ENCODE results near the gene TSTD1. TPM values are rescaled to one million over a fixed set of nuclear protein-coding genes. Genes with fewer than 3 reads are reported as not detected.

The TSTD1 gene
- total RNA-seq, 1 donor from 2014 or later: 49.0 TPM

DNA sequence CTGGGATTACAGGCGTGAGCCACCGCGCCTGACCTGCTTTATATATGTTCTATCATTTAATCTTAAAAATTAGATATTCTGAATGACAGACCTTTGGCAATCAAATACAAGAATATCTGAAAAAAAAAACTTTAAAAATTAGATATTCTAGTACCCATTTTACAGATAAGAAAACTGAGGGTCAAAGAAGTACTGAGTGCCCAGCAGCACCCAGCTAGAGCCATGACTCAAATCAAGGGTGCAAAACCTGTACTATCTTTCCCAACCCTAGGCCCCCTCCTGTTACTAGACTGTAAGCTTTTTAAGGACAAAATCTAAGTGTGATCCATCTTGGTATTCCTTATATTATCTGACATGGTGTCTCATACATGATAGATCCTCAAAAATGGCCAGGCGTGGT, 22.7 kb upstream of the TSTD1 start:
- no peak overlapping the region for H3K4me3 Mint-ChIP-seq (ENCODE audit: low read depth)
- peaks cover 32% of the 10 kb centered on the region for H3K4me1 Mint-ChIP-seq (ENCODE audit: low read depth)

DNA sequence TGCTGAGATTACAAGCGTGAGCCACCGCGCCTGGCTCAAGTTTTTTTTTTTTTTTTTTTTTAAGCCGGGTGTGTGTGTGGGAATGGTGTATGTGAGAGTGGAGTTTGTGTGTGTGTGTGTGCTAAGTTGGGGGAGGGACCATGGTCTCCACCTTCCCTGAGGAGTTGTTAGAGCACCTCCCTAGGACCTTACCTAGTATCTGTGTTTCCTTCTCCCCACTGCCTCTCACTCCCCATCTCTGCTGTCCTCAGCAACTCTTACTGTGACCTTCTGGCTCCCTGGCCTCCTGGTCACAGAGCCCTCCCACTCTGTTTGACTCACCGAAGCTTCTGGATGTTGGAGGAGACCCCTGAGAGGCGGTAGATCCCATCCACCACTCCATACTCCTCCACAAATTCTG, 20.5 kb upstream of the TSTD1 start:
- Mint-ChIP-seq H3K36me3 (ENCODE audit: low read depth) (peaks cover 68% of the 10 kb centered on the region), H3K27me3 (ENCODE audit: low read depth) (no peaks in the 10 kb centered on the region), H3K9me3 (no peaks in the 10 kb centered on the region), H3K27ac (peak overlapping the region; percentile 68), H3K4me1 (ENCODE audit: low read depth) (peaks cover 26% of the 10 kb centered on the region), H3K4me3 (ENCODE audit: low read depth) (no peak overlapping the region)
- intact Hi-C loops (cut with micrococcal nuclease): no loop called here
- no peak for DNase-seq (ENCODE audit: low spot score)

More for the DNA sequence above, 22.7 kb upstream of the TSTD1 start:
- DNase-seq (ENCODE audit: low spot score): no peak
- Mint-ChIP-seq H3K9me3 (no peaks in the 10 kb centered on the region), H3K27ac (no peak overlapping the region), H3K27me3 (ENCODE audit: low read depth) (no peaks in the 10 kb centered on the region), H3K36me3 (ENCODE audit: low read depth) (peaks cover 66% of the 10 kb centered on the region)
- intact Hi-C loops (cut with micrococcal nuclease): no loop called here

DNA sequence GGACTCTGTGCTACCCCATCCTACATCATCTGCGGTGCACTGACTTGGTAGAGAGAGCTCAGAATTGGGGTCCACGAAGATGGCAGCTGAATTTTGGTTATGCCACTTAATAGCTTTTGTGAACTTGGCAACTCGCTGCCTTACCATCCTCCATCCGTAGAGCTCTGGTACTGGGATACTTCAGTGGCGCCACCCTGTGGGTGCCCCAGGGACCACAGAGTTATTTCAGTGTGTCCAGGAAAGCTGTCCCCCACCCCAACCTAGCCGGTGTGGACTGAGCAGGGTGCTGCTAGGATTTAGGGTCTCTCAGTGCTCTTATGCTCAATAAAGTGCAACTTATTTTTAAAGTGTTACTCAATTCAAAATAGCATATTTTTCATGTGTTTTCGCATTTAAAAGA, 16.0 kb upstream of the TSTD1 start:
- Mint-ChIP-seq H3K9me3 (no peaks in the 10 kb centered on the region), H3K36me3 (ENCODE audit: low read depth) (peaks cover 69% of the 10 kb centered on the region), H3K27me3 (ENCODE audit: low read depth) (no peaks in the 10 kb centered on the region), H3K4me3 (ENCODE audit: low read depth) (no peak overlapping the region), H3K4me1 (ENCODE audit: low read depth) (peaks cover 16% of the 10 kb centered on the region), H3K27ac (no peak overlapping the region)
- DNase-seq (ENCODE audit: low spot score): no peak
- intact Hi-C loops (cut with micrococcal nuclease): no loop called here

GRCh38 chr1:161054232-161054631, 15.5 kb upstream of the TSTD1 start:
- intact Hi-C loops (cut with micrococcal nuclease): no loop called here
- Mint-ChIP-seq H3K36me3 (ENCODE audit: low read depth) (peaks cover 69% of the 10 kb centered on the region), H3K27ac (no peak overlapping the region), H3K4me3 (ENCODE audit: low read depth) (no peak overlapping the region), H3K4me1 (ENCODE audit: low read depth) (peaks cover 11% of the 10 kb centered on the region), H3K27me3 (ENCODE audit: low read depth) (no peaks in the 10 kb centered on the region), H3K9me3 (no peaks in the 10 kb centered on the region)
- DNase-seq (ENCODE audit: low spot score): no peak

DNA sequence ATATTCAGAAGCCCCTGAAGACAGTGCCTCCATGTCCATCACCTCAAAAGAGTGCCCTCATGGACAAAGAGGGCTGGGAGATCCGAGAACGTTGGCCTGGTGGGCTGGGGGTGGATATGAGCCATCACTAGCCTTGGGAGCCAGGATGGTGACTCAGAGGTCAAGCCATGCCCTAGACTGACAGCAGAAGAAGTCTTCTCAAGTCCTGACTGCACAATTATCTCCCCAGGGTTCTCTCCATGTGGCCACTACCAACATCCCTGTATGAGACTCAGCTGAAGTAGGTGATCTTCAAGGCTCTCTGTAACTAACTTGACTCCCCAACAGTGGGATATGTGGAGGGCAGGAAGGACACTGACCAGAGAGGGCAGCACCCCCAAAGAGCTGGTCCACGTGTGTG, 14.1 kb upstream of the TSTD1 start:
- Mint-ChIP-seq H3K4me3 (ENCODE audit: low read depth) (no peak overlapping the region), H3K27me3 (ENCODE audit: low read depth) (no peaks in the 10 kb centered on the region), H3K4me1 (ENCODE audit: low read depth) (peaks cover 9% of the 10 kb centered on the region), H3K27ac (no peak overlapping the region), H3K36me3 (ENCODE audit: low read depth) (peaks cover 77% of the 10 kb centered on the region), H3K9me3 (no peaks in the 10 kb centered on the region)
- no peak for DNase-seq (ENCODE audit: low spot score)
- intact Hi-C loops (cut with micrococcal nuclease): no loop called here

DNA sequence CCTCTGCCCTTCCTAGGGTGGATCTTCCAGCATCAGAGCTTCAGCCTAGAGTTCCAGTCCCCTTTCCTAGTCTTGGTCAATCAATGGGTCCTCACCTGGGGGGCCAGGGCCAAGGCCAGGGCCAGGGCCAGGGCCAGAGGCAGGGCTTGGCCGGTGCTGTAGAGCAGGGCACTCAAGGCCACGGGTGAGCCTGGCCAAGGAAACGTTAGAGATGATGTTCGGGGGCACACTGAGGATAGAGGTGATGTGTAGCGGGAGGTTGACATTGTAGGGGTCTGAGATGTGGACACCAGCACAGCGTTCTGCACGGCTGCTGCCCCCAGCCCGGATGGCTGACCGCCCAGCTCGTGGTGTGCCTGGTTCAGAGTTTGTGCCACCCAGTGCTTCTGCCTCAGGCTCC, 12.5 kb upstream of the TSTD1 start:
- peaks cover 76% of the 10 kb centered on the region for H3K36me3 Mint-ChIP-seq (ENCODE audit: low read depth)
- intact Hi-C loops (cut with micrococcal nuclease): no loop called here
- no peaks in the 10 kb centered on the region for H3K27me3 Mint-ChIP-seq (ENCODE audit: low read depth)
- H3K27ac Mint-ChIP-seq: no peak overlapping the region
- peaks cover 21% of the 10 kb centered on the region for H3K4me1 Mint-ChIP-seq (ENCODE audit: low read depth)
- no peak for DNase-seq (ENCODE audit: low spot score)
- H3K9me3 Mint-ChIP-seq: no peaks in the 10 kb centered on the region
- no peak overlapping the region for H3K4me3 Mint-ChIP-seq (ENCODE audit: low read depth)

DNA sequence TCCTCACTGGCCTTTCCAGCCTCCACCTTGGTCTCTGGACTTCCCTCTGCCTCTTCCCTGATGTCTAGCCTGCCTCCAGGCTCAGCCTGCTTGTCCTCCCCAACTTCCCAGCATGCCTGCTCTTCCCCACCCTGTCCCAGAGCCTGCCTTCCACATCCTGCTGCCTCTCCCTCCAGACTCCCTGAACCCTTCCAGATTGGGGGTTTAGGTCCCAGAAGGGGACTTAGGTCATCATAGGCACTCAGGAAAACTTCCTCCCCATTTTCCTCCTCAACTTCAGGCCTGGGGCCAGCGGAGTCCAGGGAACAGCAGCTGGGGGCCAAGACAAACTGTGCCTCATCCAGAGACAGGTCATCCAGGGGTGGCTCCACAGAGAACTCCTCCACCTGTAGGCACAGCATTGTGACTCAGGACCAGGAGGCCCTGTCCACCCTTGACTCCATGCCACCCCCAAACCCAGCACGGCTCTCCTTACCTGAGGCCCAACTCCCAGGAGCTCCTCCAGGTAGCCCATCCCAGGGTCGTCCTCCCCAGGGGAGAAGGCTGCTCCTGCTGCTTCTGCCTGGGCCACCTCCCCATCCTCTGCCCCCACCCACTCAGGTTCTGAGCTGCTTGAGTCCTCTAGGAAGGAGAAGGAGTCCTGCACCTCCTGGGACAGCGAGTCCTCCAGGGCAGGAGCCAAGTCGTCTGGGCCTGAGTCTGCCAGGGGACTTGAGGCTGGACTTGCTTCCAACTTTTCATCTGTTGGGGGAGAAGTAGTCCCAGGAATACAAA, 10.4 kb upstream of the TSTD1 start:
- peaks cover 75% of the 10 kb centered on the region for H3K36me3 Mint-ChIP-seq (ENCODE audit: low read depth)
- H3K9me3 Mint-ChIP-seq: no peaks in the 10 kb centered on the region
- no peak overlapping the region for H3K4me3 Mint-ChIP-seq (ENCODE audit: low read depth)
- no peaks in the 10 kb centered on the region for H3K27me3 Mint-ChIP-seq (ENCODE audit: low read depth)
- H3K4me1 Mint-ChIP-seq (ENCODE audit: low read depth): peaks cover 30% of the 10 kb centered on the region
- no peak for DNase-seq (ENCODE audit: low spot score)
- intact Hi-C loops (cut with micrococcal nuclease): loop anchor here (5.0 kb wide), 1 partner anchor 68 kb away; the partner anchor contains the start of genes NIT1 and PFDN2
- no peak overlapping the region for H3K27ac Mint-ChIP-seq

- intact Hi-C loops (cut with micrococcal nuclease): loop anchor here (5.0 kb wide), 1 partner anchor 70 kb away; the partner anchor contains the start of genes NIT1 and PFDN2
- H3K4me3 Mint-ChIP-seq (ENCODE audit: low read depth): no peak overlapping the region
These were observed 9.0 kb upstream of the TSTD1 start for GRCh38 chr1:161047436-161048420.

GRCh38 chr1:161046605-161047228, 8.0 kb upstream of the TSTD1 start:
- Mint-ChIP-seq H3K36me3 (ENCODE audit: low read depth) (peaks cover 61% of the 10 kb centered on the region), H3K4me1 (ENCODE audit: low read depth) (peaks cover 30% of the 10 kb centered on the region), H3K27ac (peak overlapping the region; percentile 100), H3K4me3 (ENCODE audit: low read depth) (peak overlapping the region; percentile 95), H3K9me3 (no peaks in the 10 kb centered on the region), H3K27me3 (ENCODE audit: low read depth) (no peaks in the 10 kb centered on the region)
- no peak for DNase-seq (ENCODE audit: low spot score)
- intact Hi-C loops (cut with micrococcal nuclease): loop anchor here (1.0 to 5.0 kb wide), 2 partner anchors 71 to 86 kb away; partner anchors contain the start of genes DEDD, NIT1 and PFDN2

More at GRCh38 chr1:161047436-161048420, 9.0 kb upstream of the TSTD1 start:
- Mint-ChIP-seq H3K36me3 (ENCODE audit: low read depth) (peaks cover 64% of the 10 kb centered on the region), H3K27me3 (ENCODE audit: low read depth) (no peaks in the 10 kb centered on the region), H3K4me1 (ENCODE audit: low read depth) (peaks cover 29% of the 10 kb centered on the region), H3K27ac (peak overlapping the region; percentile 100), H3K9me3 (no peaks in the 10 kb centered on the region)
- no peak for DNase-seq (ENCODE audit: low spot score)

DNA sequence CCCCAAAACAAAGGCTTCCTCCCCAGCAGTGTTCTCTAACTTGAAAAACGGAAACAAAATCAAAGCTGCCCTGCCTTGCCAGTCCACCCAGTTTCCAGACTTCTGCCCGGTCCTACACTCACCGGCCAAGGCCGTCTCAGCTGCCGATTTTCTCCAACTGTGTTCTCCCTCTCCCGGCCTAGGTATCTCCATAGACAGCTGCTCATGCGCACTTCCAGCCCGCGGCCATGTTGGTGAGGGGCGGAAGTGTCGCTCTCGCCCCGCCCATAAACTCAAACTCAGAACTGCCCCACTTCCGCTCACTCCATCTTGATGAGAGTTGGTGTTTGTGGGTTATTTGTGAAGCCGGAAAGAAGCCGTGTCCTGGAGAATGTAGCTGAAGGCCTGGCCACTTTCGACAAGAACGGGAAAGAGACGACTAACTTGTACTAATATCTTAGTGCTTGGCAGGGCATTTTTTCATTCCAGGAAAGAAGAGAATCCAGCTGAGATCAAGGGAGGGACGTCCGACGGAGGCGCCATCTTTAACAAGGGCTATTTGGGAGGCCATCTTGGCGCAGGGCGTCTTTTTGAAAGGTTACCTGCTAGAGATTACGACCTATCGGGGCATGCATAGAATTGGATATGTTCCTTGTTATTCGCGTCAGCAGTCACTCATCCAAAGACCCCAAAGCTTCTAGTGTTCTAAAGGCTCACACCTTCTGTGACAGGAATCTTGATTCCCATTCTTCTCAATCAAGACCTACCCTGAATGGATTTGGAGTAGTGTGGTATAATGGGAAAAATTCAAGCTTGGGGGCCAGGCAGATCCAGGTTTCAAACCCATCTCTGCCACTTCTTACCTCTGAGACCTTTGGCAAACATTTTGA, 7.2 kb upstream of the TSTD1 start, which contains the start of gene USF1:
Gene USF1 (minus strand): TSS at position 242 of the 869 bp plus-strand sequence. CDS start 2,702 bp downstream, outside the sequence.
- peak; percentile 92 for DNase-seq (ENCODE audit: low spot score)
- intact Hi-C loops (cut with micrococcal nuclease): loop anchor here (1.0 to 5.0 kb wide), 4 partner anchors 22 to 86 kb away; partner anchors contain the start of genes DEDD, NIT1 and PFDN2
- H3K9me3 Mint-ChIP-seq: no peaks in the 10 kb centered on the region
- no peaks in the 10 kb centered on the region for H3K27me3 Mint-ChIP-seq (ENCODE audit: low read depth)
- peaks cover 65% of the 10 kb centered on the region for H3K36me3 Mint-ChIP-seq (ENCODE audit: low read depth)
- peak within 1 kb of the TSS; percentile 95 for H3K4me3 Mint-ChIP-seq (ENCODE audit: low read depth)
- peak within 1 kb of the TSS; percentile 100 for H3K27ac Mint-ChIP-seq
- H3K4me1 Mint-ChIP-seq (ENCODE audit: low read depth): peaks cover 33% of the 10 kb centered on the region

DNA sequence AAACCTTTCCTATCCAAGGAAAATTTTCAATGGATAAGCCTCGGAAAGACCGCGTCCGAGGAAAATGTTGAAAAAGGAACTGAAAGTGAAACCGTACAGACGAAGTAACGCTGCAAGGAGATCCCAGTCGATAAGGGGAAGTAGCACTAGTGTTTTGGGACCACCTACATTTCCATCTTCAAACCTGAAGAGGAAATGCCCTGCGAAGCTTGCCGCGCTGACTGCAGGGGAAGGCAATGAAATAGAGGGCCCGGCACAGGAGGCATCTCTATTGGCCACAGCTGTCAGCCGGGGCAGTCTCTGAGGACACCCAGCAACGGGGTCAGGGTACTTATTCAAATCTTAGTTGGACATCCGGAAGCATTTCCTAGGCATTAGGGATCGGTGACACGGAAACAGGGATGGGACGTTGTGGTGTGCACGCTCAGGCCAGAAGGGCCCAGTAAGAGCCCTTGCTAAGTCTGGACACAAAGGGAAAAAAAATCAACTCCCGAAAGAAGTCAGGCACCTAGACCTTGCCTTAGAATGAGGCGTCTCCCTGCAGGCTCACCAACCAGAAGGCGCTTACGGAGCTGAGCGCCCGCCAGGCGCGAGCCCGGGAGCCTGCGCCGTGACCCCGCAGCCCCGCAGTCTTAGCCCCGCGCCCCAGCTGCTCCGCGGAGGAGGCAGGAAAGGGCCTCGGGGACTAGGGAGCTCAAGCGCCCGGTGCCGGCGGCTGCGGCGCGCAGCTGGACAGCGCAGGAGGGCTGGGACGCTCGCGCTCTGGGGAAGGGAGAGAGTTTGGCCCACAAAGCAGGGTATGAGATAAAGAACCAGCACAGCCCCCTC, 6.4 kb upstream of the TSTD1 start:
- DNase-seq (ENCODE audit: low spot score): peak; percentile 71
- H3K27ac Mint-ChIP-seq: peak overlapping the region; percentile 100
- H3K9me3 Mint-ChIP-seq: no peaks in the 10 kb centered on the region
- H3K36me3 Mint-ChIP-seq (ENCODE audit: low read depth): peaks cover 70% of the 10 kb centered on the region
- peaks cover 33% of the 10 kb centered on the region for H3K4me1 Mint-ChIP-seq (ENCODE audit: low read depth)
- no peaks in the 10 kb centered on the region for H3K27me3 Mint-ChIP-seq (ENCODE audit: low read depth)
- H3K4me3 Mint-ChIP-seq (ENCODE audit: low read depth): peak overlapping the region; percentile 95
- intact Hi-C loops (cut with micrococcal nuclease): loop anchor here (1.0 to 5.0 kb wide), 3 partner anchors 23 to 72 kb away; partner anchors contain the start of genes NIT1 and PFDN2
